Central memory CD8-positive, alpha-beta T cell (primary cell): ENCODE results near the gene IFNE.
A peak's percentile ranks its signal among the peaks of the same experiment; 100 is the strongest.

Experiments
- ATAC-seq: fragments of 150-1000 bp; cut with Tn5 transposase; replicated peaks from 2 replicates; pipeline ENCODE4 v1.10.0; 2022; ENCODE audit warnings: mild to moderate bottlenecking, moderate FRiP score, moderate number of reproducible peaks; ENCODE audit not compliant: poor library complexity, severe bottlenecking; ENCODE audit errors: extremely low read depth
- DNase-seq, 2 donors: peaks; one replicate each; pipeline ENCODE4 v3.0.0; 2021; ENCODE audit warnings: low spot score in 2 of 2
- H3K27ac Mint-ChIP-seq: one replicate; pipeline ENCODE4 v1.8.0; 2022; ENCODE audit warnings: low read depth, mild to moderate bottlenecking, moderate library complexity, mixed read lengths
- H3K27me3 Mint-ChIP-seq: one replicate; pipeline ENCODE4 v1.8.0; 2022; ENCODE audit warnings: mixed read lengths
- H3K36me3 Mint-ChIP-seq: one replicate; pipeline ENCODE4 v1.8.0; 2022; ENCODE audit warnings: mild to moderate bottlenecking, moderate library complexity, mixed read lengths; ENCODE audit not compliant: insufficient read depth
- H3K4me1 Mint-ChIP-seq: one replicate; pipeline ENCODE4 v1.8.0; 2022; ENCODE audit warnings: mixed read lengths
- H3K4me3 Mint-ChIP-seq: one replicate; pipeline ENCODE4 v1.8.0; 2022; ENCODE audit warnings: mild to moderate bottlenecking, moderate library complexity, mixed read lengths
- H3K9me3 Mint-ChIP-seq: one replicate; pipeline ENCODE4 v1.8.0; 2022; ENCODE audit warnings: mixed read lengths

Gene IFNE

DNA sequence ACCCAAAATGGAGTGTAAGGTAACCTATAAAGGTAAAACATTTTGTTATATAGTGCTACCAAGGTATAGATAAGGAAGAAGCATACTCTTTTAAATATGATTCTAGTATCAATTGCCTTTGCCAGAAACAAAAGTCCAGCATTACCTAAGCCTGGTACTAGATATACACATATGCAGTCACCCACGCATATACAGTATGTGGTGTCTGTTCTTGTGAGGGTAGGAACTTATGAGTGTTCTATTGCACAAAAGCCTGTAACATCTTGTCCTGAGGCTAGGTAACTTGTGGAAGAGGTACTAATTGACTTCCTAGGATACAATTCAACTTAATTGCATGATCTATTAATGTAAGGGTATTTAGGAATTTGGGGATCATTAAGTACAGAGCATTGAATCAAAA, 31.3 kb upstream of the IFNE start:
- Mint-ChIP-seq H3K4me3 (no peak overlapping the region), H3K27me3 (no peaks in the 10 kb centered on the region), H3K27ac (no peak overlapping the region), H3K9me3 (no peaks in the 10 kb centered on the region), H3K36me3 (no peaks in the 10 kb centered on the region), H3K4me1 (peaks cover 5% of the 10 kb centered on the region)
- DNase-seq (no peak), ATAC-seq (no peak)

DNA sequence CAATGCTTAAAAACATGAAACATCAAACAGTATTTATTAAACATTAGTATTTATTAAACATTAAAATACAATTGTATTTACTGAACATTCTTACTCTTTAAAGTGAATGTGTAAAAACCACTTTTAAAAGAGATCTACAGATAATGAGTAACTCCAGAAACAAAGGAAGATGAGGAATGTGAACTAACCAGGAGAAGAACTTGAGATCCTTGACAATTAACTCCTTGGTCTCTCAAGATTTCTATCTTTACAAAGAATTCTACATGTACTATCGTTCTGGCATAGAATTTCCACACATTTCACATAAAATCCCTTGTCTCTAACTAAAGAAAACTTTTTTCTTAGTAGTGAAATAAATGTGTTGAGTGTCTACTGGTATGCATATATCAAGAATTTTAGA, 28.7 kb upstream of the IFNE start:
- no peak overlapping the region for H3K4me3 Mint-ChIP-seq
- H3K4me1 Mint-ChIP-seq, result no peaks in the 10 kb centered on the region
- H3K27ac Mint-ChIP-seq, result no peak overlapping the region
- no peaks in the 10 kb centered on the region for H3K27me3 Mint-ChIP-seq
- no peaks in the 10 kb centered on the region for H3K36me3 Mint-ChIP-seq
- ATAC-seq, result no peak
- no peak for DNase-seq
- no peaks in the 10 kb centered on the region for H3K9me3 Mint-ChIP-seq

DNA sequence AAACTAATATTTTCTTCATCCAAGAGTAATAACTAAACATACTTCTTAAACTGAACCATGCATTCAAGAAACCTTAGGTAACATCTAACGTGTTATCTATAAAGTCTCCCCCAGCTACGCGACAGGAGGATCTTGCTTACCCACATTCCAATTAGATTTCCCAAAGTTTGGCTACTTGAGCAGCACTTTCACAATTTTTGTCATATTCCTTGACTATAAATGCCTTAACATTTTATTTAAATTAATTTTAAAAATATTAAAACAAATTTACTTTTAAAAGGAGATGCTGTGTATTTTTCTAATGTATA, 25.3 kb upstream of the IFNE start:
- Mint-ChIP-seq H3K9me3 (no peaks in the 10 kb centered on the region), H3K4me1 (no peaks in the 10 kb centered on the region), H3K36me3 (no peaks in the 10 kb centered on the region), H3K27me3 (no peaks in the 10 kb centered on the region), H3K27ac (no peak overlapping the region), H3K4me3 (no peak overlapping the region)
- no peak for DNase-seq
- no peak for ATAC-seq

DNA sequence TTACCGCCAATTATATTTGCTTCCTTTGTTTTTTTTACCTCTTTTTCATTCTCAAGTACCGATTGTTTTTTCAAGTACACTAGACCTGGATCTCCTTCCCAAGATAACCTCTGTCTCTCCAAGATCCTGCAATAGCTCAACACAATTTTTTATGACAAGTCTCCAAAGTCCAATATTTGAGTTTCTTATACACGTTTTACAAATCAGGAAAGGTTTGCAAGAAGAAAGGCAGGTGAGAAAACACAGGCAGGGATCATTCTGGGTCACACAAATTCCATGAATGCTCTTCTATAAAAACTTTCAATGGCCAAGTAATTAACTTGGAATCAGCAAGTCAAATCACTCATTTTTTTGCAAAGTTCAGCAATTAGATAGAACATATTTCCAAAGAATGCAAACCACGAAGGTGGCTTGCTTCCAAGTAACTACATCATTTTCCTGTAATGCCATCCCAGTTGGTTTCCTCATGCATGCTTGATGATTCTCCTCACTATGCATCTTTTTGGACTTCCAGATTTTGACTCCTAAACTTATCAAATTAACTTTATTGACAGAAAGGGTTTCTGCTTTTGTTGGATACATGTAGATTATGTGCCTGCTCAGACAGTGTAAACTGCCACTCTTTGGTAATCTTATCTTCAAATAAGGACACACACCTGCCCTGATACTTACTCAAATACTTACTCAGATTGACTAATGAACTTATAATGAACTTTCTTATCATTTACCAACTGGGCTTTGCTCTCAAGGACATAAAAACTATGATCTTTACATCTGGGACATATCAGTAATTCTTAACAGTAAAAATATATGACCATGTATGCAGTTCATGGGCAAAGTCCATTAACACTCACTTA, 24.7 kb upstream of the IFNE start:
- H3K27ac Mint-ChIP-seq, result no peak overlapping the region
- ATAC-seq, result no peak
- H3K4me1 Mint-ChIP-seq, result no peaks in the 10 kb centered on the region
- no peaks in the 10 kb centered on the region for H3K36me3 Mint-ChIP-seq
- H3K9me3 Mint-ChIP-seq, result no peaks in the 10 kb centered on the region
- H3K27me3 Mint-ChIP-seq, result no peaks in the 10 kb centered on the region
- no peak overlapping the region for H3K4me3 Mint-ChIP-seq
- DNase-seq, result no peak

DNA sequence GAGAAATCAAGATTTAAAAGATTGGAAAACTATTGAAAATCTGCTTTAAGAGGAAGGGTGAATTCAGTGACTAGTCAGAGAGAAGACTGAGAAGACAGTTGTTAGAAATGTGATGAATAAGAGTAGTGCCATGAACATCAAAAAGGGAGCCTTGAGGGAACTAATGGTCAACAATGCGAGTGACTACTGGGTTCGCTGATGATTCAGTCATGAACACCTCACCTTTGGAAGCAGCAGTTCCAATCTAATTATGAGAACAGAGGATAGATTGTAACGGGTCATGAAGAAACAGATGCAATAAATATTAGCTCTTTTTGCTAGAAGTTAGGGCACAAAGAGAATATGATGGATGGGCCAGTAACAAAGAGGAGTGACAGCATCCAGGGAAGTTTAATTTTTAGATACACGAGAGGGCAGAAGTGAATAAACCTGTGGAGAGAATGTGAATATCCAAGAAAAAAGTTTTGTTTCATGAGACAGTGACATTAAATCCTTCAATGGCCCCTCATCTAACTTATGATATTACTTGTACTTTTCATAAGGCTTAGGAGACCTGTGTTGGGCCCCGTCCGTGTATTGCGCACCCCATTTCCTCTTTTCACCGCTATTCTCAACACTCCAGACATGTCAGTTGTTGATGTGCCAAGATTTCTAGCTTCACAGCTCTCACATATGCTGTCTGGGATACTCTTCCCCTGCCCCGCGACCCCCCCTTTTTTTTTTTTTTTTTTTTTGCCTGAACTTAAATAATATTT, 23.5 kb upstream of the IFNE start:
- H3K36me3 Mint-ChIP-seq, result no peaks in the 10 kb centered on the region
- ATAC-seq (no peak), DNase-seq (no peak)
- H3K4me1 Mint-ChIP-seq, result no peaks in the 10 kb centered on the region
- no peaks in the 10 kb centered on the region for H3K9me3 Mint-ChIP-seq
- no peak overlapping the region for H3K27ac Mint-ChIP-seq
- no peaks in the 10 kb centered on the region for H3K27me3 Mint-ChIP-seq
- H3K4me3 Mint-ChIP-seq, result no peak overlapping the region

DNA sequence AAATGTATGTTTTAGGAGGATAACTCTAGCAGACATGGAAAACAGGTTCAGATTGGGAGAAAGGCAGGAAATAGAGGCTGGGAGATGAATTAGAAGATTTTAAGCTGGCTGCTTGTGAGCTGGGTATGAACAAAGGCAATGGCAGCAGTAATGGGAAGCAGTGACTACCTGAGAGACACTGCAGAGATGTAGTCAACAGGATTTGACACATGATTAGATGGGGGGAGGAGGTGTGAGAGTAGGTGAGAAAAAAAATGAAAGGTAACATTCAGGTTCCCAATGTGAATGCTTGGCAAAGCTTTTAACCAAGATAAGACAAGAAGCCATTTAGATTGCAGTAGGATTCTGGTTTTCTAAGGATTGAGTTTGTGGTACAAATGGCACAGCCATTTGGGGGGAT, 22.8 kb upstream of the IFNE start:
- ATAC-seq (peak; percentile 85), DNase-seq (no peak)
- no peak overlapping the region for H3K27ac Mint-ChIP-seq
- no peaks in the 10 kb centered on the region for H3K27me3 Mint-ChIP-seq
- H3K36me3 Mint-ChIP-seq, result no peaks in the 10 kb centered on the region
- H3K4me1 Mint-ChIP-seq, result no peaks in the 10 kb centered on the region
- H3K4me3 Mint-ChIP-seq, result no peak overlapping the region
- no peaks in the 10 kb centered on the region for H3K9me3 Mint-ChIP-seq

DNA sequence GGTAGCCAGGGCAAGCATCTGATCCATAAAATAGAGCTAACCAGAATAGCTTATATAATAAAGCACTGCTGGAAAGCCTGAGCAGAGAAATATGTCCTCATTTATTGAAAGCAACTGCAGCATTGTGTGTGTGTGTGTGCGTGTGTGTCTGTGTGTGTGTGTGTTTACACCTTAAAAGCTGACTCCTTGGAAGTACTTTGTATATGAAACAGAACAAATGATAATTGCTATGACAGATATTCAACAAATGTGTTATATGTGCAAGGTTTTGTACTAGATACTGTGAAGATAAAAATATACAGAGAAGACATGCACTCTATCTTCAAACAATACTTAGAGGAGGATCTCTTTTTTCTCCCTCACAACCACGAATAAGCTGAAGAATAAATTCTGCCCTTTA, 22.0 kb upstream of the IFNE start:
- H3K36me3 Mint-ChIP-seq, result no peaks in the 10 kb centered on the region
- no peaks in the 10 kb centered on the region for H3K4me1 Mint-ChIP-seq
- H3K27me3 Mint-ChIP-seq, result no peaks in the 10 kb centered on the region
- no peak overlapping the region for H3K27ac Mint-ChIP-seq
- DNase-seq (no peak), ATAC-seq (peak; percentile 75)
- H3K4me3 Mint-ChIP-seq, result no peak overlapping the region
- H3K9me3 Mint-ChIP-seq, result no peaks in the 10 kb centered on the region

DNA sequence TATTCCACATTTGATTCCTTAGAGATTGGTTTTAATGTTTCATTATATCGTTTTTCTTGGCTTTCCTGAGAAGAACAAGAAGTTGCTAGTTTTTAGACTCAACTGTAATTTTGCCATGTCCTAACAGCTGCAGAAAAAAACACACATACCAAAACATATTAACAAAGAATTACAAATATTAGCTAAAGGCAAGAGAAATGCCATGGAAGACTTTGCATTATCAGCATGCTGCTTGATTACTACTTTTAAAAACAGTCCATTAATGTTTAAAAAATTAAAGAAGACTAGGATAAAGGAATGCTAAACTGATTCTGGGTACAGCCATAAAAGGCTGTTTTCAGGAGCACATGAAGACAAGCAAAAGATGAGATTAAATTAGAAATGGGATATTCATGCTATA, 20.5 kb upstream of the IFNE start:
- no peak for ATAC-seq
- H3K4me3 Mint-ChIP-seq, result no peak overlapping the region
- no peaks in the 10 kb centered on the region for H3K9me3 Mint-ChIP-seq
- no peaks in the 10 kb centered on the region for H3K4me1 Mint-ChIP-seq
- H3K27ac Mint-ChIP-seq, result no peak overlapping the region
- no peaks in the 10 kb centered on the region for H3K27me3 Mint-ChIP-seq
- no peaks in the 10 kb centered on the region for H3K36me3 Mint-ChIP-seq
- no peak for DNase-seq

DNA sequence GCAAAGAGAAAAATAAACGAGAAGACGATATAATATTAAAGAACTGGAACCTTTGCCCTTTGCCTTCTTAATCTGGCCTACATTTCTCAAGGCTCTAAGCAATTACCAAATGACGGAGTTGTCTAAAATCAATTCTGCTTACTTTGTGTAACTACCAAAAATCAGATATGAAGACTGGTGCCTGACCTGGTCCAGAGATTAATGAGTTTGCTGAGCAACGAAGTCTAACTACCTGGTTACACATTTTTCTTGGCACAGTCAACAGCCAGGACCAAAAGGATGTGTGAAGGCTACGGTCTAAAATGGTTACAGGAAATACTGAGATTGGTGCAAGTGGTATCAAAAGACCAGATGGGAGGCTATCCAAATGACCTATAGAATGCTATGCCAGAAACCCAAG, 17.8 kb upstream of the IFNE start:
- H3K27ac Mint-ChIP-seq, result no peak overlapping the region
- no peaks in the 10 kb centered on the region for H3K36me3 Mint-ChIP-seq
- ATAC-seq, result no peak
- H3K9me3 Mint-ChIP-seq, result no peaks in the 10 kb centered on the region
- DNase-seq, result no peak
- H3K4me1 Mint-ChIP-seq, result no peaks in the 10 kb centered on the region
- H3K4me3 Mint-ChIP-seq, result no peak overlapping the region
- H3K27me3 Mint-ChIP-seq, result no peaks in the 10 kb centered on the region

DNA sequence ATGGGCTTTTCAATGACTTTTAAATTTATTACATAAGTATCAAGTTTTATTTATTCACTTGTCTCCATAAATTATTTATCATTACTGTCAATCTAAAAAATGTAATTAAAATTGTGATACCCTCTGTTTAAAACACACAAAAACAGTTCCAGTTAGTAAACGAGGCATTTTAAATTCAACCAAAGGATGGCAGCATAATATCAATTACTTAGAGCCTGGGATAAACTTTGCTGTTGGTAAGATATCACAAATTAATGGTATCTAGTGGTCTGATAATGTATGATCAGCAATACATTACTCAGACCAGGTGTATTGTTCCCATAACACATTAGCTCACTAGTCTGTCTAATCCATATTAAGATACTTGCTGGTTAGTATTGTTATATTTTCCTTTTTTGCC, 9.6 kb upstream of the IFNE start:
- no peaks in the 10 kb centered on the region for H3K4me1 Mint-ChIP-seq
- ATAC-seq (no peak), DNase-seq (no peak)
- no peak overlapping the region for H3K27ac Mint-ChIP-seq
- no peaks in the 10 kb centered on the region for H3K9me3 Mint-ChIP-seq
- H3K4me3 Mint-ChIP-seq, result no peak overlapping the region
- H3K36me3 Mint-ChIP-seq, result no peaks in the 10 kb centered on the region
- H3K27me3 Mint-ChIP-seq, result peaks cover 40% of the 10 kb centered on the region

DNA sequence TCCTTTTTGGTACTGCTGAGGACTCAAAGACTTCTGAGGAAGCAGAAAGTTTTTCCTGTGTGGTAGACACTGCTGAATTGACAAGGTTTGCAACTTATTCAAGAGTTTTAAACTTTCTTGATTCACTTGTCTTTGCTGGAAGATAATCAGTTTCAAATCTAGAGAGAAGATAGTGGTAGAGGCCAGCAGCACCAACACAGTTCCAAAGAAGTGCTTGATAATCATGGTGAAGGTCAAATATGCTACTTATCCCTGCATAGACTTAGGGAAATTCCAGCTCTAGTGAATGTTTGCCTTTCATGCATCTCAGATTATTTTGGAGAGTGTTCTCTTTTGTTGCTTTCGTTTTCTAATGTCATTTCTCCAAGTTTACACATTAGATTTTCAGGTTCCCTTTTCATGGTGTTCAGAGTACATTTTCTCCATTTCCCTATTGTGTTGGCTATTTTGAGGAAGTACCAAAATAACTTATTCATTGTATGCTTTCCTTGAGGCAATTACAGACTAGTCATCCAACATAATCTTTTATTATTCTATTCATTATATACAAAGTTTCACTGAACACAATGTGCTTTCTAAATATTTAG, 550 bp downstream of the IFNE start:
- H3K36me3 Mint-ChIP-seq, result peaks cover 3% of the 10 kb centered on the region
- H3K27ac Mint-ChIP-seq, result no peak overlapping the region
- ATAC-seq (no peak), DNase-seq (no peak)
- peaks cover 37% of the 10 kb centered on the region for H3K27me3 Mint-ChIP-seq
- H3K4me3 Mint-ChIP-seq, result no peak overlapping the region
- no peaks in the 10 kb centered on the region for H3K4me1 Mint-ChIP-seq
- no peaks in the 10 kb centered on the region for H3K9me3 Mint-ChIP-seq

DNA sequence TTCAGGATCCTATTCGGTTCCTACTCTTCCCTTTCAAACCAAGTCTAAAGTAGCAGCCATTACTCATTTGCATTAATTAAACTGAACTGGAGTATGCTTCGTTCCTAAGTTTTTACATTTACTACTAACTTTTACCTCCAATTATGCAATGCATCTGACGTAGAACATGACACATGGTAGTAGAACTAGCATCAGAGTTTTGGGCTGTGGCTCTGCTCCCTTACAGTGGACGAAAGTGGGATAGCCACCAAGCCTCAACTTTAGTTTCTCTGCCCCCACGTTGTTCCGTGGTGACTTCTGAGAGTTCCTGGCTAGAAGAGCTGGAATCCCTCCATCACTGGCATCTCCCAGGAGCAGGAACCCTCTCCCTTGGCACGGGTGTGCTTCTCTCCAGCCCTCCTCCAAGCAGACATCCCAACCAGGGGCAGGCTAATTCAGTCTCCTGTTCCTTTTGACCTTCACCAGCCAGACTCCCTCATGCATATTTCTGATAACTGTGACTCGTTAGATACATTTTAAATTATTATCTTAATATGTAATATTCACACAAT, 2.9 kb downstream of the IFNE start:
- no peaks in the 10 kb centered on the region for H3K9me3 Mint-ChIP-seq
- DNase-seq (no peak), ATAC-seq (no peak)
- no peak overlapping the region for H3K27ac Mint-ChIP-seq
- peaks cover 2% of the 10 kb centered on the region for H3K36me3 Mint-ChIP-seq
- no peak overlapping the region for H3K4me3 Mint-ChIP-seq
- peaks cover 40% of the 10 kb centered on the region for H3K27me3 Mint-ChIP-seq
- no peaks in the 10 kb centered on the region for H3K4me1 Mint-ChIP-seq

DNA sequence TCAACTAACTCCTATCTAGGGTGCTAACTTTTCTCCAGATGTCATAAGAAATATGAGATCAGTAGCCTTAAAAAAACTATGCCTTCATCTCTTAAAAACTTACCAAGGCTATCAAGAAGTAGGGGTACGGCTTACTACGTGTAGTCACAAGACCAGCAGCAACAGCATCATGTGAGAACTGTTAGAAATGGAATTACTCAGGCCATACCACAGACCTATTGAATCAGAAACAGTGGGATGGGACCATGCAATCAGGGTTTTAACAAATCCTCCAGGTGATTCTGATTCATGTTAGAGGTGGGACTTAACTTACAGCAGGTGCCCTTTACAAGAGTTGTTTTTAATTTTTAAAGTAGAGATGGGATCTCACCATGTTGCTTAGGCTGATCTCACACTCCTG, 4.6 kb downstream of the IFNE start:
- H3K4me3 Mint-ChIP-seq, result no peak overlapping the region
- ATAC-seq, result no peak
- H3K27me3 Mint-ChIP-seq, result peaks cover 46% of the 10 kb centered on the region
- no peaks in the 10 kb centered on the region for H3K9me3 Mint-ChIP-seq
- no peak overlapping the region for H3K27ac Mint-ChIP-seq
- no peaks in the 10 kb centered on the region for H3K36me3 Mint-ChIP-seq
- H3K4me1 Mint-ChIP-seq, result no peaks in the 10 kb centered on the region
- DNase-seq, result no peak
